ENCODE measurements around the gene HLA-DPA1. TPM values are rescaled to one million over a fixed set of nuclear protein-coding genes. Genes with fewer than 3 reads are reported as not detected.

The HLA-DPA1 gene
- total RNA-seq, 2 donors from 2014 or later = 44.4 to 84.9 TPM

GRCh38 chr6:33093855-33094254 is 20.4 kb upstream of the HLA-DPA1 start:
- intact Hi-C loops (cut with DNase I) = no loop called here
- DNase-seq (ENCODE audit: low spot score) = no peak

DNA sequence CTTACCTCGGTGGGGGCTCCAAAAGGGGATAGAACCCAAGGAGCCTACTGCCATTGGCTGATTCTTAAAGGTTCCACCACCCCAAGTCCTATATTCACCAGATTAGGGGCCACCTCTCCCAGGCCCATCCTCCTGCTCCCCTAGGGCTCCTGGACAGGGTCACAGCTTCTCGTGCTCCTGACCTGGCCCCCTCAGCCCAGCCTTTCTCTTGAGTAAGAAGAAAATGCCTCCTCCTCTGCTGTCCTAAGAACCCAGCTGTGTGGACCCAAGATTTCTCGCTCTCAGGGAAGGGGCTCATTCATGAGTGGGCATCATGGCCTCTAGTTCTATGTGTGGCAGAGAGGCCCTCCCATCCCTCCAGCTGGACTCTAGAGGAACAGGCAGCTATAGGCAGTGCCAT is 18.9 kb upstream of the HLA-DPA1 start:
- no peak for DNase-seq (ENCODE audit: low spot score)
- intact Hi-C loops (cut with DNase I) = no loop called here

GRCh38 chr6:33091957-33092356 is 18.5 kb upstream of the HLA-DPA1 start:
- peak; percentile 78 for DNase-seq (ENCODE audit: low spot score)

GRCh38 chr6:33088931-33089620 is 15.6 kb upstream of the HLA-DPA1 start:
- intact Hi-C loops (cut with DNase I) = no loop called here
- DNase-seq (ENCODE audit: low spot score) = no peak

More at GRCh38 chr6:33091957-33092356, 18.5 kb upstream of the HLA-DPA1 start:
- intact Hi-C loops (cut with DNase I) = no loop called here

- DNase-seq (ENCODE audit: low spot score) = no peak
- intact Hi-C loops (cut with DNase I) = no loop called here
These were observed 14.9 kb upstream of the HLA-DPA1 start for GRCh38 chr6:33088258-33088930.

DNA sequence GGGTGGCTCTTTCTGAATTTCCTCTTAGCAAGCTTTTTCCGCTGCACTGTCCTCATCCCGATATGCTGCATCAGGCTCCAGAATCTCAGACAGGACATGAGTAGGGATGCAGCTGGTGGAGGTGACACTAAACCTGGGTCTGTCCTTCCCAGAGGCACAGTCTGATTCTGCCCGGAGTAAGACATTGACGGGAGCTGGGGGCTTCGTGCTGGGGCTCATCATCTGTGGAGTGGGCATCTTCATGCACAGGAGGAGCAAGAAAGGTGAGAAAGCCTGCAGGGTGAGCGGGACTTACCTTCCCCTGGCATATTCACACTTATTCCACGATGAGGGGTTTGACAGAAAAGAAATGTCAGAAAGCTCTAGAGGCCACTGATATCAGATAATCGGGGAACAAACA is 12.2 kb upstream of the HLA-DPA1 start:
- intact Hi-C loops (cut with DNase I) = no loop called here
- DNase-seq (ENCODE audit: low spot score) = no peak

DNA sequence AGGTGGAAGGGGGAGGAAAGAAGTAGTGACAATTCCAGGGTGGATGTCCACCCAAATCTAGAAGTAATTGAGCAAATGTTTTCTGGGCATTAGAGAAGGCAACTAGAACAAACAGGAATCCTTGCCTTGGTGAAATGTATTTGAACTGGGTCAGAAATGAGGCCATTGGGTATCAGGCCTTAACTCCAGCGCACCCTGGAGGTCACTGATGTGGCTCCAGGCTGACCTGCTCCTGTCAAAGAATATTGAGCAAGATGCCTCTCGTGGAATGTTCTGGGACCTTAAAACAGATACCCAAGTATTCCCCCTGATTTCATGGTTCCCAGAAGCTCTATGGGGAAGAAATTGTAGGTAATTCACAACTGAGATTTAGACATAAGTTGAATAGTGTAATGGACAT is 9.3 kb upstream of the HLA-DPA1 start:
- no peak for DNase-seq (ENCODE audit: low spot score)
- intact Hi-C loops (cut with DNase I) = no loop called here

- peak; percentile 78 for DNase-seq (ENCODE audit: low spot score)
These were observed 7.8 kb upstream of the HLA-DPA1 start for GRCh38 chr6:33081098-33081824.

GRCh38 chr6:33080127-33081089 is 7.0 kb upstream of the HLA-DPA1 start:
- peak; percentile 91 for DNase-seq (ENCODE audit: low spot score)
- intact Hi-C loops (cut with DNase I) = no loop called here

More at GRCh38 chr6:33081098-33081824, 7.8 kb upstream of the HLA-DPA1 start:
- intact Hi-C loops (cut with DNase I) = no loop called here

- no peak for DNase-seq (ENCODE audit: low spot score)
- intact Hi-C loops (cut with DNase I) = loop anchor here in 1 of 2 donors (5.0 kb wide), 1 partner anchor 62 kb away; no protein-coding TSS in a partner anchor
These were observed 6.1 kb upstream of the HLA-DPA1 start for GRCh38 chr6:33079580-33079979.

DNA sequence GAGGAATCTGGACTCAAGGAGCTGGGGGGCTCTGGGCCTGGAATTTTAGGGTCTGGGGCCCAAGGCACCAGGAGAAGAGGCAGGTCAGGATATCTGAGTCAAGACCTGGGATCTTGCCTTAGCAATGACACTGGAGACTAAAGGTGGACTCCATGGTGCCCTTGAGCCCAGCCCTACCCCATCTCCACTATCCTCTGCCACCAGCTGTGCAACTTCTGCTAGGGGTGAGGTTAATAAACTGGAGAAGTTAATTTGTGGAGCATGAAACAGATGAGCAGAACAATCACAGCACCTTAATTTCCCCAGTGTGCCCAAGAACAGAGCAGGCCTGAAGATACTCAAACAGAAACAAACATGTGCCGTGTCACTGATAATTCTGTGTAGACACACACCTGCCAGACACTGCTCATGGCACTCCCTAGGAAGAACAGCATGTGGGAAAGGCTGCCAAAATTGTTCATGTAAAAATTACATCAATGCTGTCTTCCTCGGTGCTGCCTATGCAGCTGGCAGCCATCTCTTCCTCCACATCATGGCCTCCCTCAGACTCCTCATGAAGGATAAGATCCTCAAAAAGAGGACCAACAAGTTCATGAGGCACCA is 5.6 kb upstream of the HLA-DPA1 start:
- no peak for DNase-seq (ENCODE audit: low spot score)
- intact Hi-C loops (cut with DNase I) = loop anchor here in 1 of 2 donors (5.0 kb wide), 1 partner anchor 62 kb away; no protein-coding TSS in a partner anchor

- intact Hi-C loops (cut with DNase I) = loop anchor here in 1 of 2 donors (5.0 kb wide), 1 partner anchor 61 kb away; no protein-coding TSS in a partner anchor
- no peak for DNase-seq (ENCODE audit: low spot score)
These were observed 5.0 kb upstream of the HLA-DPA1 start for GRCh38 chr6:33078442-33078841.

DNA sequence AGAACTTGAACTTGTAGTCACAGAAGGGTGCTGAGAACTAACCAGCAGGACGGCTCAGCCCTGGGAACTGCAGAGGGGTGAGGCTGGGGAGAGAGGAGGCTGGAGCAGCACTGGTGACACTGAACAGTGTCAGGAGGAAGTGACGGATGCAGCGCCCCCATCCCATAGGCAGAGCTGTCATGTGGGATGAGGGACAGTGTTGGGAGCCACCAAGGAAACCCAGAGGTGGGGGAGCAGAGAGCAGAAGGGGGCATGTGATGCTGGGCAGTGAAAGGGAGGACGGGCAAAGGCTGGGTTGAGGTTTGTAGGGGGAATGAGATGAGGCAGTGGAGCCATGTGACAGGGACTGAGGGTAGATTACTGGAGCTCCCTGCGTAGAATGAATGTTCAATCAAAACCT is 4.5 kb upstream of the HLA-DPA1 start:
- intact Hi-C loops (cut with DNase I) = loop anchor here in 1 of 2 donors (5.0 kb wide), 1 partner anchor 61 kb away; no protein-coding TSS in a partner anchor
- DNase-seq (ENCODE audit: low spot score) = no peak

- intact Hi-C loops (cut with DNase I) = loop anchor here in 1 of 2 donors (5.0 kb wide), 1 partner anchor 59 kb away; no protein-coding TSS in a partner anchor
- no peak for DNase-seq (ENCODE audit: low spot score)
These were observed 3.0 kb upstream of the HLA-DPA1 start for GRCh38 chr6:33076406-33076934.

DNA sequence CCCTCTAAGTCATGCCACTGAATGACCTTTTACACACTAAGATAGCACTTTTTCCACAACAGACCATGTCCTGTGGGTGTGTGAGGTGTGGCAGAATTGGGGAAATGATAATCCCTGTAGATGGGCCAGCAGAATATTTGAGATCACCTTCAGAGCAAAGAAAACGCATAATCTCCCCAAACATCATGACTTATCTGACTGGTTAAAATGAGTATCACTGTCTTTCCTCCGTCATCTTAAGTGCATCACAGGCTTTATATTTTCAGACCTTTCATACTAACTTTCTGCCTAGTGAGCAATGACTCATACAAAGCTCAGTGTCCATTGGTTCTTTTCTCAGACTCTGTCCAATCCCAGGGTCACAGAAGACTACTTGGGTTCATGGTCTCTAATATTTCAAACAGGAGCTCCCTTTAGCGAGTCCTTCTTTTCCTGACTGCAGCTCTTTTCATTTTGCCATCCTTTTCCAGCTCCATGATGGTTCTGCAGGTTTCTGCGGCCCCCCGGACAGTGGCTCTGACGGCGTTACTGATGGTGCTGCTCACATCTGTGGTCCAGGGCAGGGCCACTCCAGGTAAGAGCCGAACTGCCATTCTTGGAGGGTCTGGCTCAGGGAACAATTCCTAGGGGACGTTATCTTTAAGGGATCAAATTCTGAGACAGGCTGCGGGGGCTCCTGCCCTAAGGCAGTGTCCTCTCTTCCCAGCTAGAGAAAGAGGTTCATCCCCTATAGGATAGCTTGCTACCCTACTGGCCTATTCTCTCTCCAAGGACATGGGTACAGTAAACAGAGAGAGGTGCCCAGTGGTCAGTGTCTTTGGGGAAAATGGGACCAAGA is 2.3 kb upstream of the HLA-DPA1 start, which contains the start of gene HLA-DPB1:
TSS of gene HLA-DPB1 (plus strand) at position 423 of the 838 bp plus-strand sequence. CDS start at position 475, 52 bp downstream.
- DNase-seq (ENCODE audit: low spot score) = no peak
- intact Hi-C loops (cut with DNase I) = loop anchor here in 1 of 2 donors (5.0 kb wide), 1 partner anchor 58 kb away; no protein-coding TSS in a partner anchor

GRCh38 chr6:33075208-33075567 is 1.7 kb upstream of the HLA-DPA1 start:
- no peak for DNase-seq (ENCODE audit: low spot score)
- intact Hi-C loops (cut with DNase I) = loop anchor here in 1 of 2 donors (5.0 kb wide), 1 partner anchor 58 kb away; no protein-coding TSS in a partner anchor
